Epidermal melanocyte (primary cell): ENCODE measurements around the gene EVA1A.
"Not testable (repeated sequence)": the region's sequence is repeated elsewhere in the genome, so short reads cannot be mapped to it uniquely, and the experiment has no call there.

Source experiments
- DNase-seq: peaks from one replicate; pipeline ENCODE4 v3.0.0; 2011; ENCODE audit warnings: low spot score; ENCODE audit not compliant: insufficient read length

The EVA1A gene

DNA sequence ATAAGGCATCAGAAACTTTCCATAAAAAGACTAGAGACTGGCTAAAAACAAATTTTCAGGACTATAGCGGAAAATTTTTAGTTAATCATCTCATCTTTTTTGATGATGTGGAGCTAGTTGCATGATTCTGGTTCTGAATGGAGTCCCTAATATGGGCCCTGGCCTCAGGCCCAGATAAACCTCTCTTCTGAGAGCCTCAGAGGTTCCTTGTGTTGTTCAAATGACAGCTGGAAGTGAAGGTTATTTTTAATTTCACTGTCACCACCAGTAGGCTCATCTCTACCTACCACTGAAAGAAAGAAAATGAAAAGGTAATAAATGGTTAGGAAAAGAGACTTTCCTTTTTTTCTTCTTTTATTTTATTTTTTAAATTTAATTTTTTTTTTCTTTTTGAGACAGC lies 75.9 kb downstream of the EVA1A start:
- no peak for DNase-seq

DNA sequence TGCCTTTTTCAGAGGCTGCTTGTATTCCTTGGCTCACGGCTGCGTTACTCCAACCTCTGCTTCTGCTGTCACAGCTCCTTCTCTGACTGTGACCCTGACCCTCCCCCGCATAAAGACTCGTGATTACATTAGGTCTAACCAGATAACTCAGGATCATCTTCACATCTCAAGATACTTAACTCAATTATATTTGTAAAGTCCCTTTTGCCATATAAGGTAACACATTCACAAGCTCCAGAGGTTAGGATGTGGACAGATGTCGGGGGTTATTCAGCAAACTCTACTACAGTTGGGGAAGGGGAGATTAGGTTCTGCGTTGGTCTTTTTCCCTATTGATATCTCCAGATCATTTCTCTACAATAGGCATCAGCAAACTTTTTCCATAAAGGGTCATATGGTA lies 76.9 kb downstream of the EVA1A start:
- DNase-seq = no peak

DNA sequence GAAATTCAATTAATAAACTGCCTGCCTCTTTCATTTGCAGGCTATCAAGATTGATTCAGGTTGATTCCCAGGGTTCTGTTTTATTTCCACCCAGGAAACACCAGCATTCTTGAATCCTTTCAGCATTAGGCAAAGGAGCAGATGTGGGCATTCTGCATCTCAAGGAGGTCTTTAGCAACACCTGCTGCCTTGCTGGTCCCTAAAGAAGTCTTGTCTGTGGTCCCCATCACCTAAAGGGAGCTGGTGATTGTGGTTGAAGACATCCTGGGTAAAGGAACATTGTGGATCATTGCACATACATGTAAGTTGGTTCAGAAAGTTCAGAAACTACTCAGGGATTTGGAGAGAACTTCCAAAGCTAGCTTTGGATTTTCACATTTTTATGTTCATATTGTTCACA lies 78.3 kb downstream of the EVA1A start:
- DNase-seq = no peak

DNA sequence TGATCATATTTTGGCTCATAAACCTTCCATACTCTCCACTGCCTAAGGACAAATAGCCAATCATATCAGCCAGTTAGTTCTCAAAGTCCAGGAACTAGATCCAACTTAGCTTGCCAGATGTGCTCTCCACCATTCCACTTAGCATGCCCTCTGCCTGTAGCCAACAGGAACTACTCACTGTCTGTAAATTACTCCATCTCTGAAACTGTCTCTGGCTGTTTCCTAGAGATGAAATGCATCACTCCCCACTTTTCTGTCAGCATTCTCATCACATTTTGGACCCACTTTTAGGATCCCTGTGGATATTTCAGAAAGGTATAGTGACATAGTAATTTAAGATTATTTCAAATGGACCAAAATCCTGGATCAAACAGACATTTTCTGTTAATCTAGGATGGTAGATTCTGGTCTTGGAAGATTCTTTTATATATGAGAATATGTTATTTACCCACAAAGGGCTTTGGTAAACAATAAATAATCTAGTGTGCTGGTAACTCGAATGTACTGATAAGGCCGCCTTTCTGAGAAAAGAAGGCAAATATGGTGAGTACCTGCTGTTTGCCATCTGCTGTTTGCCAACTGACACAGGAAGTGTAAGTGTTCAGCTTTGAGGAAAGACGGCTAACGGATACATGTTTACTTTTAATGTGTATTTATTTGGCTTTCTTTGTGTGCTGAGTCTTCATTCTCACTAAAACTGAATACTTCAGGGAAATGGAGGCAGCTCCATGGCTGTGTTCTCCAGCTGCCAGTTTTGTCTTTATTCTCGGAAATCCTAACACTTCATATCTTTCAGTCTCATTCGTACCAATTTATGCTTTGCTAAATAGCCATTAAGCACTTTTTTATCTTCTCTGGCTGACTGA lies 79.5 kb downstream of the EVA1A start:
- DNase-seq = no peak

DNA sequence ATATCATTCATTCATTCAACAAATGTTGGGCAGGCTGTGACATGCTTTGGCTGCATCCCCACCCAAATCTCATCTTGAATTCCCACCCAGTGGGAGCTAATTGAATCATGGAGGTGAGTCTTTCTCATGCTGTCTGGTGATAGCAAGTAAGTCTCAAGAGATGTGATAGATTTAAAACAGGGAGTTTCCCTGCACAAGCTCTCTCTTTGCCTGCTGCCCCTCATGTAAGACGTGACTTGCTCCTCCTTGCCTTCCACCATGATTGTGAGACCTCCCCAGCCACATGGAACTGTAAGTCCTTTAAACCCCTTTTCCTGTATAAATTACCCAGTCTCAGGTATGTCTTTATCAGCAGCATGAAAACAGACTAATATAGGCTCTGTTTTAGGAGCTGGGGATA lies 83.0 kb downstream of the EVA1A start:
- not testable (repeated sequence) for DNase-seq

DNA sequence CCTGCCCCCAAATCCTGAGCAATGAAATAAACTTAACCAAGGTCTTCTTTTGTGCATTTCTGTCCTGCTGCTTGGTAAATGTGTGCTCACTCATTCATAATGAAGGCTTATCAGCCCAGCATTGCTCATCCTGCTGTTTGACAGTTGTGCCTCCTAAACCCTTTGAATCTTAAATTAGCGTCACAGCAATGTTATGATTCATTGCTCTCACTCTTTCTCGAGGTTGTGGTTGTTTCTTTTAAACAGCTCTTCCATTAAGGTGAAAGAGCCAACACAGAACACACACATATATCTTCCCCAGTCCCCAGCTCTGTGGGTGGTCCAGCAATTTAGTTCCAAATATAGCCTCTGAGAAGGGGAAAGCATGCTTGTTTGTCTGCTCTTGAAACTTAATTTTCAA lies 84.0 kb downstream of the EVA1A start:
- DNase-seq = no peak

DNA sequence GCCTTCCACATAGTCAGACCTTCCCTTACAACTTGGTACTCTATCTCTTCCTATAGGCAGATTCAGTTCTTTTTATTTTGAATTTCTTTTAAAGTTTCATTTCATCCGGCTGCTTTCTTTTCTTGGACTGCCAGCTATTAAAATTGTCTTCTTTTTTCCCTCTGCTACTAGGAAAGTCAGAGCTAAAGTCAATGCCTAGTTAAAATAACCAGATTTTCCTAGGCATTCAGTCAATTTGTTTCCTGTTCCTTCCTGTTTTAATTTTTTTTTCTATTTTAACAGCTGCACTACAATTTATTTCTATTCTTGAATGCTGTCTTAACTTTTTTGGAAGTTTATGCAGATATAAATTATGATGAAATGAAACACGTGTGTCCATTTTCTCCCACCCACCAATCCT lies 84.8 kb downstream of the EVA1A start:
- DNase-seq = no peak

DNA sequence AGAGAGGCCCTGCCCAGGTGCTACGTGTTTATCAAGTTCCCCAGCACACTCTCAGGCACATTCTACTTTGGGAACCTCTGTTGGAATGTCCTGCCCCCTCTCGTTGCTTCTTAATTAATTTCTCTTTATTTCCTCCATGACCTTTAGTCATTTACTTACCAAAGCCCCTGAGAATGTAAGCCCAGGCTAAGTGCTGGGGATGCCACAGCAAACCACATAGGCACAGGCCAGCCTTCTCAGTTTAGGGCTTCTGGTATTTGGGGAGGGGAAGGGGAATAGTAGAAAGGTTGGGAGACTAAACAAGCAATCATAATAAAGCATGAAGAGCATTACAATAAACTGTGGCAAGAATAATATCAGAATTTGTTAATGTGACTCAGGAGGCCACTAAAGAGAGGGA lies 85.7 kb downstream of the EVA1A start:
- no peak for DNase-seq

DNA sequence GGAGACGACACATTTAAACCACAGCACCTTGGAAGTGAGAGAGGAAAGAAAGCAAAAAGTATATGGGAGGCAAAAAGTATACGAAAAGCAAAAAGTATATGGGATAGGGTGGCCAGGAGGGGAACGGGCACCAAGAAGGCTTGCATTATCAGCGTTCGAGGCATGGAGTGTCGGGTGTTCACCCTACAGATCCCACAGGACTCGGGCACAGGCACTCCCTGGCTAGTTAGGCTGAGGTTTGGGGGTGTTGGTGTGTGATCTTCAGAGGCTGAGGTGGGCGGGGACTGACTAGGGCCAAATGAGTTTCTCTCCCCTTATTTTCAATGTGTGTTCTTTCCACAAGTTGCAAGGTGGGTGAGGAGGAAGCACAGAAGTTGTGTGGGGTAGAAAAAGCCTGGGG lies 86.6 kb downstream of the EVA1A start:
- no peak for DNase-seq

DNA sequence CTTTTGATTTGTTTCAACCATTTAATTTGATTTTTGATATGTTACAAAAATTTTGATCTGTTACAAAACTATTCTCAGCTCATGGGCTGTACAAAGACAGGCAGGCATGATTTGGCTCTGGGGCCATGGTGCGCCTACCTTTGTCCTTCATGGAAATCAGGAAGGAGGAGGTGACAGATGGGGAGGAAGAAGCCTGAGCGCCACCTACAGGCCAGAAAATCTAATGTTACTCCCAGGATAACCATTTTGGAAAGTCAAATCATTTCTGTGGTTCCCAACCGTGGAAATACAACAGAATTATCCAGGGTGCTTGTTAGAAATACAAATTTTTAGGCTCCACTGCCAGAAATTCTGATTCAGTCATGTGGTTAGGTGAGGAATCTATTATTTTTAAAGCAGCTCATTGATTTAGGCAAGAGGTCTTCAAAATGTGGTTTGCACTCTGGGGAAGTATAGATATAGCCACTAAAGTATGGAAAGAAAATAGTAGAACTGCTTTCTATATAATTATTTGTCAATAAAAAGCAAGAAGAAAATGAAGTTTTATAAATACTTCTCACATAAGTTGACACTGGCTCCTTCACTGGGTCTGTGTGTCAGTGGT lies 93.9 kb downstream of the EVA1A start:
- no peak for DNase-seq

DNA sequence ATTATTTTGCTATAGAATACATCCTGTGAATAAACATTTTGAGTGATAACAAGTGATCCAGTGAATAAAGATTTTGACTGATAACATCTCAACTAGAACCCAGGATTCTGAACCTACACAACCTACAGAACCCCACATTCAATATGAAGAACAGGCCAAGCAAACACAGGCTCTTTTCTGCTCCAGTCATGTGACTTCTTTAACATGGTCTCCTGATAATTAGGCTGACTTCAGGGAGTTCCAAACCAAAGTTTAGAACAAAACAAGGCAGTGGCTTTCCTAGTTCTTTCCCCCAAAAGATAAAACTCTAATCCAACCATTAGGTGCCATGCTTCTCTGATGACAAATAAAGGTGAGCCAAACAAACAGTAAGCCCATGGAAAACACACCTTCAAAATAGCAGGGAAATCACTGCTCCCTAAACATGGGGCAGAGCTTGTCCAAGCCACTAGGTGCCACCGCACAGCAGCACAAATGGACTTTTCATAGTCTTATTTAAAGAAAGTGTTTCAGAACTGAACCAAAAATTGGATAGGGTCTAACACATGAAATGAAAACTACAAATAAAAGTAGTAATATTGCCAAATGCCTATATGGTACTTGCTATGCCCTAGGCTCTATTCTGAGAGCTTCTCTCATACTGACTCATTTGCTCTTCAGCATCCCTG lies 95.3 kb downstream of the EVA1A start:
- DNase-seq = peak; percentile 35

DNA sequence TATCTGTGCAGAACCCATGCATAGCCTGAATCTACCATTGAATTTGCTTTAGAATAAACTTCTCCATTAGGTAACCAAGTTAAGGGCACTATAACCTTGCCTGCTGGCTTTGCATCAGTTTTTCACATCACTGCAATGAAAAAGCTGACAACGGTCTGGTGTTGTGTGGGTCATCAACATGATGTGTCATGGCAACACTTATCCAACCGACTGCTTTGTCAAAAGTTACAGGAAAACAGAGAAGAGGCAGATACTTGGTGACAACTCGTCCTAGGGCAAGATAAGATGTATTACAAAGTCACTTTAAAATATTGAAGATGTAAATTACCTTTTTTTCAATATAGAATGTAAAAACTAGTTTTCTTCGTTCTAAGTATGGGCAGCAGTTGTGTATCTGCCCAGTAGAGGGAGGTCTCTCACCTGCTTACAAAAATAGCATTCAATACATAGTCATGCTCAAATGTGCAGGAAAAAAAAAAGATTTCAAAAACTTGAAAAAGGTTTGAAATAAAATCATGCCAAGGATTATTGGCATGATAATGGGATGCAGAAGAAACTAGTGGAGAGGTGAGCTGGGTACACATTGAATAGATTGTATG lies 96.3 kb downstream of the EVA1A start:
- no peak for DNase-seq

DNA sequence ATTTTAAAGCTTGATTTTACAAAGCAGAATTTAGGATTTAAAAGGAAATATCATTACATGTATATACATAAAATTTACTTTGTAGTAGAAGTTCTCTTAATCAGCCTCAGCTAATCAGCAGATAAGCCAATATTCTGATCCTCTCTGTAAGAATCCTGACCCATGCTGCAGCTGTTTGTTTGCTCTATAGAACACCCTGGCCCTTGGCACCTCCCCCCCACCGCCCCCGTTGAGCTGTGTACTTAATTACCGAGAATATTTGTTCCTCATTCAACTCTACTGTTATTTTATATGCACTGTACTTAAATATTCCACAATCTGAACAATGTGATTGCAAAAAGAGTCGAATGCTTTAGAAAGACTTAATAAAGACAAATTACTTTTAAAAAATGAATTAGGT lies 98.0 kb downstream of the EVA1A start:
- no peak for DNase-seq

DNA sequence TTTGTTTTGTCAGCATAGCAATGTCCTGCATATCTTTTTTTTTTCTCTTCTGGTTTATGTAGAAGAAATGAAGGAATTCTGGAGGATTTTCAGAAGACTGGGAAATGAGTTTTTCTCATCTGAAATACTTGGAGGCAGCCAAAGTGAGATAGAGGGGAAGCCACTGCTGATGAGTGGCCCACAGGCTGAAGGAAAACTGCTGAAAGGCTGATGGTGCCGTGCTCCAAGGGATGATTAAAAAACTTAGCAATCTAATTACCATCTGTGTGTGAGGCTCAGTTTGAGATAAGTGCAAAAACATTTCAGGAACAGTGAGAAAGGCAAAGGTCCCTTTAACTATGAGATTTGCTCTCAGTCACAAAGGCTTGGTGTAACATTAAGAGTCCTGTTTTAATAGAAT lies 98.5 kb downstream of the EVA1A start:
- DNase-seq = no peak

DNA sequence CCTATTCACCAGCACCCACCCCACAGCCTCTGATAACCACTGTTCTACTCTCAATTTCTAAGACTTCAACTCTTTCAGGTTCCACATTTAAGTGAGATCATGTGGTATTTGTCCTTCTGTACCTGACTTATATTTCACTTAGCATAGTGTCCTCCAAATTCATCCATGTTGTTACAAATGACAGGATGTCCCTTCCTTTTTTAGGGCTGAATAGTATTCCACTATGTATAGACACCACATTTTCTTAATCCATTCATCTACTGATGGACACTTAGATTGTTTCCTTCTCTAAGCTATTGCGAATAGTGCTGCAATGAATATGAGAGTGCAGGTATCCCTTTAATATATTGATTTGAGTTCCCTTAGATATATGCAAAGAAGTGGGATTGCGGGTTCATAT lies 100.1 kb downstream of the EVA1A start:
- DNase-seq = no peak

DNA sequence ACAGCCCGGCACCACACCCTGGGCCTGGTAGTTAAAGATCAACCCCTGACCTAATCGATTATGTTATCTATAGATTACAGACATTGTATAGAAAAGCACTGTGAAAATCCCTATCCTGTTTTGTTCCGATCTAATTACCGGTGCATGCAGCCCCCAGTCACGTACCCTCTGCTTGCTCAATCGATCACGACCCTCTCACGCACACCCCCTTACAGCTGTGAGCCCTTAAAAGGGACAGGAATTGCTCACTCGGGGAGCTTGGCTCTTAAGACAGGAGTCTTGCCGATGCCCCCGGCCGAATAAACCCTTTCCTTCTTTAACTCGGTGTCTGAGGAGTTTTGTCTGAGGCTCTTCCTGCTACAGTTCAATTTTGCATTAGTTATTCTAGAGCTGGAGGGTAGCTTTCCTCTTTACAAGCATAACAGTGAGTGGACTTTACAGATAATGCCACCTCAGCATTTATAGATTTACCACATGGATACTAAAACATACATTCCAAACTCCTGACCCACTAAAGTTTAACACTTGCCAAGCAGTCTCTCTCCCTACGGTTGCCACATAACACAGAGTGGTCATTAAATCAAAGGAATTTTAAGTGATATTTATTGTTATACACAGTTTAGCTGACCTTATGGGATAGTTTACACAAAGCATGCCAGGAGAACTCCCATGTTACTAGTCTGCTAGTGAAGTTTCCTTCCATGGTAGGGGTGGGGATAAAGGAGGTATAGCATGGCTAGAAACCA lies 101.0 kb downstream of the EVA1A start:
- no peak for DNase-seq

DNA sequence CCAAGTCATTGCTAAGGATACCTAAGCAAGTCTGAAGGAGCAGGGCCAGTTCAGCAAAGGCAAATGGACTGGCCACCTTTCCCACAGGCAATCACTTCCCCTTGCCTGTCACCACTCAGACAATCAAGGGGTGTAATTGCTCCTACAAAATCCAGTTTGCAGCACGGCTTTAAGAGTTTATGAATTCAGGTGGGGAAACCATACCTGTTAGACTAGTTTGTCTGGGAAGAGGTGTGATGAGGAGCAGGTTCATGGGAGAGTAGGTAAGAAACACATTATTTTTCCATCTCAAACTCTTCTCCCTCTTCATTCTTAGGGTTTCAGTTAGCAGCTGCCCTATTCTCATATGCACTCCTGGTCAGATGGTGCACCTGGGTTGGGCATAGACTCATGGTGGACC lies 102.5 kb downstream of the EVA1A start:
- no peak for DNase-seq

DNA sequence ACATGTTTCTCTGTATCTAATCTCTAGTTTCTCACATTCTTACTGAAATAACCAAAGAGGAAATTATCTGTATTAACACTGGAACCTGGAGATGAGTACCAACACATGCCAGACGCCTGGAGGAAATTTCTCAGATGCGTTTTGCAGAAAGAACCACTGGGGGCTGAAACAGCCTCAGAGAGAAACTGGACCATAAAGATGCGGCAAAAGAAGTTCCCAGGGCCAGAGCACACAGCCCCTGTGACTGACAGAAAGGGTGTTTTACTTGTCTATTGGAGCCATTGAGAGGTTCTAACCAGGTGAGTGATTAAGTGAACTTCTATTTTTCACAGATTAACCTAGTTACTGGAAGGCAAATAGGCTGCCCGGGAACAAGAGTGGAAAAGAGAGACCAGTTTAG lies 103.9 kb downstream of the EVA1A start:
- DNase-seq = no peak

DNA sequence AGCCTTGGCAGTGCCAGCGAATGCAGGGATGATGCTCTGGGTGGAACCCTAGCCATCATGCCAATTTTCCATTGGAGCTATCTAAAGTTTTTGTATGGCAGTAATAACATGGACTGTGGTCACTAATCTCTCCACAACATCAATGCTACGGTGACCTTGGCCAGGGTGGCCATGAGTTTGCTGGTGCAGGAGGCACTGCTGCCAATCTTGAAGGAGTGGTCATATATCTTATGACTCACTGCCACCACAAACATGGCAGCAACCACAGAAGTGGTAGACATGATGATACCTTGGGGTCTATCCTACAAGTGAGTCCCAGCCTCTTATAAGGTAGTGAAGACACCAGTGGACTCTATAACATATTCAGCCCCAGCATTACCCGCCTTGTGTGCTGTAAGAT lies 104.6 kb downstream of the EVA1A start:
- DNase-seq = no peak

DNA sequence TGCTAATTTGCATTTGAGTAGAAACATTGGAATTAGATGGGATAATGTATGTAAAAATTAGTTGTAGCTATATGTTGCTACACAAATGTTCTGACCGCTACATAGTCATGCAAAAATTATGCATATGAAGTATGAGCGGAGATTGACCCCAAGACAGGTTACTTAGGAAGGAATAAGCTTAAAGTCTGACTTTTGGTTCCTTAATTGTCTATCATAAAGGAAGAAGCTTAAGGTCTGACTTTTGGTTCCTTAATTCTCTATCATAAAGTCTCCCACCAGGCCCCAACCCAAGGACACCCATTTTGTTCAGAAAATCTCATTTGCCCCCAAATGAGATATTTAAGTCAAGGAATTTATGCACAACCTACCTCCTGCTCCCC lies 106.5 kb downstream of the EVA1A start:
- no peak for DNase-seq

DNA sequence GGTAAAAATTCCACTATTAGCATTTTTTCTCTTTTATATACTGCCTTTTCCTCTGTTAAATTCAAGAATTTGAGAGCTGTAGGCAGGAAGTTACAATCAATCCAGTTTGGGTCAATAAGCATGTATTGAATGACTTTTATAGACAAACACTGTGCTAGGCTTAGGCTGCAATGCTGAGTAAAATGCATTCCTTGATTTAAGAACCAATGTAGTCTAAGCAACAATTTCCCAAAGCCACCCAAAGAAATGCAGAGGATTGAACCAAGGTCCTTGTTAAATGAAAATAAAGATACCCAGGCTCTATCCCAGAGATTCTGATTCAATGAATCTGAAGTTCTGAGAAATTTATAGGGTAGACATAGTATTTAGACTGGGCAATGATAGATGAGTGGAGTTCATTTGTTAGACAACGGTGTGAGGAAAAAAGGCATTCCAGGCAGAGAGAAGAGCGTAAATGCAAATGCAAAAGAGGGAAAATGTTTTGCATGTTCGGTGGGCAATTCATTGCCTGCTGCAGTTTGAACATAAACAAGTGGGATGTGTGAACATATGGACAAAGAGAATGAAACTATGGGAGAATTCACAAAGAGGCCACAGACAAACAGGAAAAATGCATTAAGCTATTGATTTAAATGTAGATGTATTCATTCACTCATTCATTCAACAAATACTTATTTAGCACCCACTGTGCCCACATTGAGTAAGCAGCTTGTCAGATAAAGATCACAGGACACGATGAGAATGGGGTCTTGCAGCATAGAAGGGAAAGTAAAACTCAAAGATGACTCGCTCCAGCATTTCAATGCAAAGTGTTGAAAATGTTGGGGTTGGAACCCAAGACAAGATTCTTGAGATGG lies 107.1 kb downstream of the EVA1A start:
- DNase-seq = no peak
